ENCODE results near the gene FARP1.

Gene FARP1

DNA sequence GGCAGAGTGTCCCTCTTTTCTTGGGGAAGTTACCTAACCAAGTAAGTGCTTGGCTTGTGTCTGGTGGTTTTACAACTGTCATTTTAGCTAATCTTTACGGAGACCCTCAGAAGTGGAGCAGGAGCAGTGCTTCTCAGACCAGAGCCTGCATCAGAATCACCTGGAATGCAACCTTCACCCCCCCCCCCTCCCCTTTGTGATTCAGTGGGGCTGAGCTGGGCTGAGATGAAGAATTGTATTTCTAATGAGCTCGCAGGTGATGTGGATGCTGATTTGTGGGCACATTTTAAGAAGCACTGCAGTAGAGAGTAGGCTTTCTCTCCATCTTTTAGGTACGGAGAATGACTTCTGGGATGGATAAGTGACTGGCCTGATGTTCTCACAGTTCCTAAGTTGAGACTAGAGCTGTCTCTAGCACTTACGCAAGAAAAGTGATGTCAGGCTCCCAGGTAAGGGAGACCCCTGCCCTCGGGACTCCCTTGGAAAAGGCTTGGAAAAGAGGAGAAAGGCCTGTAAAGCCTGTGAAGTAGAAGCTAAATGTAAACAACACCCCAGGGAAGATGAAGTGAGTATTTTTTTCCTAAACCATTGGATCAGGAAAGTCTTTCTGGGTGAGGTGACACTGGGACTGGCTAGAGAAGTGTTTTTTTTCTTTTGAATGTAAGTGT lies 57.5 kb downstream of the FARP1 start:
- Histone ChIP-seq H2BK12ac (ENCODE audit: low read length) (no peak overlapping the region), H3K4ac (ENCODE audit: low read depth, low read length) (no peak overlapping the region), H3K23ac (ENCODE audit: low read length) (no peak overlapping the region), H3K4me2 (ENCODE audit: low read length) (peak overlapping the region; percentile 28), H3K27me3 (ENCODE audit: insufficient read depth, low read length) (no peaks in the 10 kb centered on the region), H3K9ac (ENCODE audit: low read length) (no peak overlapping the region), H3K4me1 (ENCODE audit: control insufficient read depth in 1 of 2, insufficient read depth in 2 of 2, low read length in 2 of 2) (peaks cover 13 to 15% of the 10 kb centered on the region in 2 experiments), H3K14ac (ENCODE audit: low read length) (no peak overlapping the region), H2BK5ac (ENCODE audit: low read depth, low read length, poor library complexity) (no peak overlapping the region), H2AFZ (ENCODE audit: insufficient read depth, low read length, poor library complexity) (no peak overlapping the region), H2BK120ac (ENCODE audit: insufficient read depth, low read length, poor library complexity) (no peak overlapping the region), H3K4me3 (ENCODE audit: low read depth, low read length) (no peak overlapping the region), H3K18ac (ENCODE audit: low read length) (no peak overlapping the region), H4K8ac (ENCODE audit: low read depth, low read length) (no peak overlapping the region), H3K27ac (ENCODE audit: low read depth, low read length) (no peak overlapping the region), H3K36me3 (ENCODE audit: control insufficient read depth in 1 of 2, insufficient read depth in 2 of 2, low read length in 2 of 2) (no peaks in the 10 kb centered on the region), H3K79me2 (ENCODE audit: control insufficient read depth, insufficient read depth, low read length, poor library complexity) (peaks cover 5% of the 10 kb centered on the region), H4K91ac (ENCODE audit: low read depth, low read length) (no peak overlapping the region), H3K79me1 (ENCODE audit: low read length) (peaks cover 6% of the 10 kb centered on the region), H2AK5ac (ENCODE audit: low read length) (no peak overlapping the region), H4K12ac (ENCODE audit: low read depth, low read length) (no peak overlapping the region), H3K9me3 (ENCODE audit: insufficient read depth, low read depth, low read length) (peaks cover 1% of the 10 kb centered on the region)
- no CpG with 5 or more reads among the region's 5 CpGs for WGBS (ENCODE audit: extremely low coverage, insufficient coverage, insufficient read length)
- DNase-seq, result no peak

DNA sequence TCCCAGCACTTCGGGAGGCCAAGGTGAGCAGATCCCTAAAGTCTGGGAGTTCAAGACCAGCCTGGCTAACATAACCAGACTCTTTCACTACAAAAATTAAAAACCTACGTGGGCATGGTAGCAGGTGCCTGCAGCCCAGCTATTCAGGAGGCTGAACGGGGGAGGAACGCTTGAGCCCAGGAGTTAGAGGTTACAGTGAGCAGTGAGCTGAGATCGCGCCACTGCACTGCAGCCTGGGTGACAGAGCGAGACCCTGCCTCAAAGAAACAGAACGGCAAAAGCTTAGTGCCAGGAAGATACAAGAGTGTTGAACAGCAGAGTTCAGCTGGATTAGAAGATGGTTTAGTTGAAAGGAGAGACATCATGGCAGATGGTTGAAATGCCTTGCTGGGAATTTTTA lies 58.3 kb downstream of the FARP1 start:
- Histone ChIP-seq H3K79me1 (ENCODE audit: low read length) (peaks cover 6% of the 10 kb centered on the region), H4K91ac (ENCODE audit: low read depth, low read length) (peak overlapping the region; percentile 62), H2BK12ac (ENCODE audit: low read length) (peak overlapping the region; percentile 36), H4K8ac (ENCODE audit: low read depth, low read length) (no peak overlapping the region), H3K9me3 (ENCODE audit: insufficient read depth, low read depth, low read length) (peaks cover 1% of the 10 kb centered on the region), H3K27me3 (ENCODE audit: insufficient read depth, low read length) (no peaks in the 10 kb centered on the region), H3K27ac (ENCODE audit: low read depth, low read length) (peak overlapping the region; percentile 27), H3K18ac (ENCODE audit: low read length) (peak overlapping the region; percentile 94), H3K9ac (ENCODE audit: low read length) (no peak overlapping the region), H3K4ac (ENCODE audit: low read depth, low read length) (peak overlapping the region; percentile 76), H3K4me1 (ENCODE audit: control insufficient read depth in 1 of 2, insufficient read depth in 2 of 2, low read length in 2 of 2) (peaks cover 13 to 15% of the 10 kb centered on the region in 2 experiments), H2BK5ac (ENCODE audit: low read depth, low read length, poor library complexity) (no peak overlapping the region), H2AFZ (ENCODE audit: insufficient read depth, low read length, poor library complexity) (no peak overlapping the region), H3K79me2 (ENCODE audit: control insufficient read depth, insufficient read depth, low read length, poor library complexity) (peaks cover 5% of the 10 kb centered on the region), H3K14ac (ENCODE audit: low read length) (peak overlapping the region; percentile 82), H2BK120ac (ENCODE audit: insufficient read depth, low read length, poor library complexity) (peak overlapping the region; percentile 53), H3K36me3 (ENCODE audit: control insufficient read depth in 1 of 2, insufficient read depth in 2 of 2, low read length in 2 of 2) (no peaks in the 10 kb centered on the region), H3K4me2 (ENCODE audit: low read length) (no peak overlapping the region), H2AK5ac (ENCODE audit: low read length) (peak overlapping the region; percentile 89), H4K12ac (ENCODE audit: low read depth, low read length) (no peak overlapping the region), H3K4me3 (ENCODE audit: low read depth, low read length) (no peak overlapping the region), H3K23ac (ENCODE audit: low read length) (no peak overlapping the region)
- DNase-seq, result no peak
- no CpG with 5 or more reads among the region's 8 CpGs for WGBS (ENCODE audit: extremely low coverage, insufficient coverage, insufficient read length)

DNA sequence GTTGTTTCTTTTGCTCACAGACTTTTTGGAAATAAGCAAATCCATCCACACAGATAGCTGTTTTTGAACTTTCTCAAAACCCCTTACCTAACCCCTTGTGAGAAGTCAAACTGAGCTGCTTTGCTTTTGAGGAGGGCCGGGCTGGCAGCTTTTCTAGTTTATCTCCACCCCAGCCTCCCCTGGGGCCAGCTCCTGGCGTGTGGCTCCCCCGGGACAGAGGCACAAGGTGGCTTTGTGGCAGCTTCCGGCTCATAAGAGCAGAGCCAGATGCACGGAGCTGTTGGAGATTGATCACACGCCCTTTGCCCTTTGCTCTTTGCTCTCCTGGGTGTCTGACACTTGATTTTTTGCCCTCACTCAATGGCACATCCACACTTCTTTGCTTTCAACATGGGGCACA lies 59.1 kb downstream of the FARP1 start:
- H3K36me3 ChIP-seq (ENCODE audit: control insufficient read depth in 1 of 2, insufficient read depth in 2 of 2, low read length in 2 of 2), result no peaks in the 10 kb centered on the region
- H2BK120ac ChIP-seq (ENCODE audit: insufficient read depth, low read length, poor library complexity), result no peak overlapping the region
- no peak overlapping the region for H2BK12ac ChIP-seq (ENCODE audit: low read length)
- H2AK5ac ChIP-seq (ENCODE audit: low read length), result no peak overlapping the region
- H3K4me2 ChIP-seq (ENCODE audit: low read length), result peak overlapping the region; percentile 18
- no peak overlapping the region for H3K4ac ChIP-seq (ENCODE audit: low read depth, low read length)
- peak overlapping the region; percentile 42 for H3K27ac ChIP-seq (ENCODE audit: low read depth, low read length)
- DNase-seq, result no peak
- no peak overlapping the region for H3K14ac ChIP-seq (ENCODE audit: low read length)
- H3K4me3 ChIP-seq (ENCODE audit: low read depth, low read length), result no peak overlapping the region
- no peak overlapping the region for H2BK5ac ChIP-seq (ENCODE audit: low read depth, low read length, poor library complexity)
- no peak overlapping the region for H4K91ac ChIP-seq (ENCODE audit: low read depth, low read length)
- H3K79me1 ChIP-seq (ENCODE audit: low read length), result peaks cover 6% of the 10 kb centered on the region
- peaks cover 13 to 15% of the 10 kb centered on the region in 2 experiments for H3K4me1 ChIP-seq (ENCODE audit: control insufficient read depth in 1 of 2, insufficient read depth in 2 of 2, low read length in 2 of 2)
- no peak overlapping the region for H4K12ac ChIP-seq (ENCODE audit: low read depth, low read length)
- no CpG with 5 or more reads among the region's 6 CpGs for WGBS (ENCODE audit: extremely low coverage, insufficient coverage, insufficient read length)
- H3K9me3 ChIP-seq (ENCODE audit: insufficient read depth, low read depth, low read length), result peaks cover 1% of the 10 kb centered on the region
- H2AFZ ChIP-seq (ENCODE audit: insufficient read depth, low read length, poor library complexity), result no peak overlapping the region
- no peak overlapping the region for H4K8ac ChIP-seq (ENCODE audit: low read depth, low read length)
- H3K18ac ChIP-seq (ENCODE audit: low read length), result no peak overlapping the region
- no peak overlapping the region for H3K9ac ChIP-seq (ENCODE audit: low read length)
- H3K27me3 ChIP-seq (ENCODE audit: insufficient read depth, low read length), result no peaks in the 10 kb centered on the region
- no peak overlapping the region for H3K23ac ChIP-seq (ENCODE audit: low read length)
- H3K79me2 ChIP-seq (ENCODE audit: control insufficient read depth, insufficient read depth, low read length, poor library complexity), result peaks cover 5% of the 10 kb centered on the region

DNA sequence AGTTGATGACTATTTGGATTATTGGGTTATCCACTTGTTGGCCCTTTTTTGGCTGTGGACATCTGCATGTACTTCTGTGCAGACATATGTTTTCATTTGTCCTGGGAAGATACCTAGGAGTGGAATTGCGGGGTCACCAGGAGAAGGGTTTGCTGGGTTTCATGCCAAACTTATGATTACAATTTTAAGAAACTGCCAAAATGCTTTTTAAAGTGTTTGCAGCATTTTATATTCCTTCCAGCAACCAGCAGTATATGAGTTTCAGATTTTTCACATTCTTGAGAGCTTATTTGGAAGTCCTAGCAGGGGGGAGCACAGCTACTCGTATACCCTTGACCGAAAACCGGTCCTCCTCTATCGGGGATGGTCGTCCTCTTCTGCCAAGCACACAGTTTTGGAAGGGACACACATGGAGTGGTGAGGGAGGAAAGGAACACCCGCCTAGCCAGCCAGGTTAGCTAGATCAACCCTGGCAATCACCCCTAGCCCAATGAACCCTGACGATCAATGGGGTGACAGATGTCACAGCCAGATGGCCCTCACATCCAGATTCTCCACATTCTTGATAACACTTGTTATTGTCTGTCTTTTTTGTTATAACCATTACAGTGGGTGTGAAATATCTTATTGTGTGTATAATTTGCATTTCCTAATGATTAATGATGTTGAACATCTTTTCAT lies 60.9 kb downstream of the FARP1 start:
- peaks cover 5% of the 10 kb centered on the region for H3K79me2 ChIP-seq (ENCODE audit: control insufficient read depth, insufficient read depth, low read length, poor library complexity)
- no peak overlapping the region for H3K27ac ChIP-seq (ENCODE audit: low read depth, low read length)
- no peaks in the 10 kb centered on the region for H3K36me3 ChIP-seq (ENCODE audit: control insufficient read depth in 1 of 2, insufficient read depth in 2 of 2, low read length in 2 of 2)
- H3K18ac ChIP-seq (ENCODE audit: low read length), result no peak overlapping the region
- no peak overlapping the region for H4K8ac ChIP-seq (ENCODE audit: low read depth, low read length)
- H4K12ac ChIP-seq (ENCODE audit: low read depth, low read length), result no peak overlapping the region
- no peaks in the 10 kb centered on the region for H3K27me3 ChIP-seq (ENCODE audit: insufficient read depth, low read length)
- H3K4me1 ChIP-seq (ENCODE audit: control insufficient read depth in 1 of 2, insufficient read depth in 2 of 2, low read length in 2 of 2), result peaks cover 17 to 18% of the 10 kb centered on the region in 2 experiments
- H2BK5ac ChIP-seq (ENCODE audit: low read depth, low read length, poor library complexity), result no peak overlapping the region
- DNase-seq, result peak in 1 of 2 donors; percentile 37
- H2BK12ac ChIP-seq (ENCODE audit: low read length), result no peak overlapping the region
- no peak overlapping the region for H3K9ac ChIP-seq (ENCODE audit: low read length)
- H3K9me3 ChIP-seq (ENCODE audit: insufficient read depth, low read depth, low read length), result peaks cover 1% of the 10 kb centered on the region
- no peak overlapping the region for H3K4me3 ChIP-seq (ENCODE audit: low read depth, low read length)
- H2BK120ac ChIP-seq (ENCODE audit: insufficient read depth, low read length, poor library complexity), result no peak overlapping the region
- no peak overlapping the region for H2AK5ac ChIP-seq (ENCODE audit: low read length)
- no peak overlapping the region for H3K14ac ChIP-seq (ENCODE audit: low read length)
- WGBS (ENCODE audit: extremely low coverage, insufficient coverage, insufficient read length), result no CpG with 5 or more reads among the region's 8 CpGs
- no peak overlapping the region for H4K91ac ChIP-seq (ENCODE audit: low read depth, low read length)
- no peak overlapping the region for H2AFZ ChIP-seq (ENCODE audit: insufficient read depth, low read length, poor library complexity)
- H3K79me1 ChIP-seq (ENCODE audit: low read length), result peaks cover 6% of the 10 kb centered on the region
- no peak overlapping the region for H3K23ac ChIP-seq (ENCODE audit: low read length)
- no peak overlapping the region for H3K4me2 ChIP-seq (ENCODE audit: low read length)
- H3K4ac ChIP-seq (ENCODE audit: low read depth, low read length), result peak overlapping the region; percentile 29

Data from trophoblast cell (in vitro differentiated cells and primary cell).